ENCODE results near the gene SUSD6. TPM values are rescaled to one million over a fixed set of nuclear protein-coding genes. Genes with fewer than 3 reads are reported as not detected.

SUSD6 gene
- total RNA-seq, 1 experiment from 2014 or later, result 24.1 TPM

DNA sequence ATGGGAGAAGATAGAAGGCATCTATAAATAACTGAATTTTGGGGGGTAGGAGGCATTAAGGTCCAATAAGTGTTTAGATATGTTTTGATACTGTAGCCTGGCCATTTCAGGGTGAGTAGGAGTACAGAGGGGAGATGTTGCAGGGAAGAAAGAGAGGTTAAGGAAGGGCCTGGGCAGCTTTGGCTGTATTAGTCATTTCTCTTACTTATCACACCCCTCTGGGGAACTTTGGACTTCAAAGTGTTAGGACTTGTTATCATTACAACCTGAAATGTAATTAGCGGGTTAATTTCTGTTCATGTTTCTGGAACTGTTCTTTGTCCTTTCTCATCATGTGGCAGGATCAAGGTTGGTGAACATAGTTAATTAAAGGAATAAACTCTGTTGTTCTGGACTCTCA lies 40.3 kb downstream of the SUSD6 start:
- intact Hi-C loops (cut with micrococcal nuclease; ENCODE audit: unreplicated experiment), result loop anchor here (1.0 kb wide), 1 partner anchor 39 kb away; no protein-coding TSS in a partner anchor
- no peaks in the 10 kb centered on the region for H3K9me2 ChIP-seq (ENCODE audit: insufficient read depth)
- H3F3A ChIP-seq (ENCODE audit: insufficient read depth, low read depth), result peaks cover 46% of the 10 kb centered on the region
- POLR2A ChIA-PET (ENCODE audit: unreplicated experiment), result interaction anchor here (0.7 kb wide), 1 partner anchor 178 kb away, joined by 3 read pairs; no protein-coding TSS in a partner anchor
- H3K4me3 ChIP-seq, result no peak overlapping the region
- no peak overlapping the region for H2AFZ ChIP-seq
- H4K20me1 ChIP-seq (ENCODE audit: insufficient read depth), result no peaks in the 10 kb centered on the region
- H3K36me3 ChIP-seq (ENCODE audit: low read depth), result no peaks in the 10 kb centered on the region
- H3K79me2 ChIP-seq (ENCODE audit: low read depth), result peaks cover 14% of the 10 kb centered on the region
- peak overlapping the region; percentile 52 for H3K27ac ChIP-seq
- H3K4me2 ChIP-seq, result peak overlapping the region; percentile 73
- H3K4me1 ChIP-seq (replicated peaks; ENCODE audit: insufficient read depth), result peaks cover 96% of the 10 kb centered on the region
- TF ChIP-seq, protein P1, sequence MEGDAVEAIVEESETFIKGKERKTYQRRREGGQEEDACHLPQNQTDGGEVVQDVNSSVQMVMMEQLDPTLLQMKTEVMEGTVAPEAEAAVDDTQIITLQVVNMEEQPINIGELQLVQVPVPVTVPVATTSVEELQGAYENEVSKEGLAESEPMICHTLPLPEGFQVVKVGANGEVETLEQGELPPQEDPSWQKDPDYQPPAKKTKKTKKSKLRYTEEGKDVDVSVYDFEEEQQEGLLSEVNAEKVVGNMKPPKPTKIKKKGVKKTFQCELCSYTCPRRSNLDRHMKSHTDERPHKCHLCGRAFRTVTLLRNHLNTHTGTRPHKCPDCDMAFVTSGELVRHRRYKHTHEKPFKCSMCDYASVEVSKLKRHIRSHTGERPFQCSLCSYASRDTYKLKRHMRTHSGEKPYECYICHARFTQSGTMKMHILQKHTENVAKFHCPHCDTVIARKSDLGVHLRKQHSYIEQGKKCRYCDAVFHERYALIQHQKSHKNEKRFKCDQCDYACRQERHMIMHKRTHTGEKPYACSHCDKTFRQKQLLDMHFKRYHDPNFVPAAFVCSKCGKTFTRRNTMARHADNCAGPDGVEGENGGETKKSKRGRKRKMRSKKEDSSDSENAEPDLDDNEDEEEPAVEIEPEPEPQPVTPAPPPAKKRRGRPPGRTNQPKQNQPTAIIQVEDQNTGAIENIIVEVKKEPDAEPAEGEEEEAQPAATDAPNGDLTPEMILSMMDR (conservative IDR thresholded peaks at IDR 0.05), result no peak
- TF ChIP-seq EZH2 (IDR thresholded peaks at IDR 0.05; ENCODE audit: low read depth), result no peak
- peak in 1 of 2 experiments; percentile 36 for DNase-seq
- no peaks in the 10 kb centered on the region for H3K9me3 ChIP-seq (ENCODE audit: insufficient read depth, low read depth)
- CTCF ChIA-PET, result no interaction called here
- H3K27me3 ChIP-seq (ENCODE audit: insufficient read depth, low read depth), result no peaks in the 10 kb centered on the region
- BruUV-seq (replicated peaks), result no TSS peak

DNA sequence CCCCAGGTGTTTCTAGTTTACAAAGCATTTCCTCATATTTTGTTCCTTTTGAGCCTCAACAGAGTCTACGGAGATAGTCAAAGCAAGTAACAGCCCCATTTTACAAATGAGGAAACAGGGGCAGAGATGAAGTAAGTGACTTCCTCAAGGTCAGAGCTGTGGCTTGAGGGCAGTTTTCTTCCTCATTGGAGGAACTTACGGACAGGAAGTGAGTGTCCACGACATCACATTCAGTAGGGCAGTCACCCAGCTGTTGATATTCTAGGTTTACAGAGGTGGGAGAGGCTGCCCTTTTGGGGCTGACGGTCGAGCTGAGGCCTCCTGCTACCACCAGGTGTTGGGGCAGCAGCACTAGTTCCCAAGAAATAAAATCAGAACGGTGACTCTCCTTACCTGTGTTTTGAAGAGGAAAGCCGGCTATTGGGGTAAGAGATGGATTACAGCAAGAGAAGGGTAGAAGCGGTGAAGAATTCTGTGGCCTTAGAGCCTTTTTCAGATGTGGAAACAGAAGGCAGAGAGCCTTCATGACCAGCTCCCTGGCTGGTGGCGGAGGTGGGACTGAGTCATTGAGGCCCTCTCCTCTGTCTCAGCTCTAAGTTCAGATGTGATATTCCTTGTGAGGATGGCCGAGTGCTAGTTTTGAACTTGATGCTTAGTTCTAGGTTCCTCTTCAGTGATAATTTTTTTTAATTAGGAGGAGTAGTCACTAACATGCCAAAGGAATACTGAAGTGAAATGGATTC lies 41.7 kb downstream of the SUSD6 start:
- H3K9me3 ChIP-seq (ENCODE audit: insufficient read depth, low read depth), result no peaks in the 10 kb centered on the region
- H3K4me1 ChIP-seq (replicated peaks; ENCODE audit: insufficient read depth), result peaks cover 100% of the 10 kb centered on the region
- H3F3A ChIP-seq (ENCODE audit: insufficient read depth, low read depth), result peaks cover 48% of the 10 kb centered on the region
- DNase-seq, result peak in 1 of 2 experiments; percentile 44
- no peak for TF ChIP-seq EZH2 (IDR thresholded peaks at IDR 0.05; ENCODE audit: low read depth)
- TF ChIP-seq, protein P1 (conservative IDR thresholded peaks at IDR 0.05), result no peak
- no TSS peak for BruUV-seq (replicated peaks)
- peaks cover 16% of the 10 kb centered on the region for H3K79me2 ChIP-seq (ENCODE audit: low read depth)
- POLR2A ChIA-PET (ENCODE audit: unreplicated experiment), result interaction anchor here (0.5 to 0.8 kb wide), 4 partner anchors 17 to 945 kb away, joined by 3 to 7 read pairs (median 4); no protein-coding TSS in a partner anchor
- CTCF ChIA-PET, result no interaction called here
- H3K27ac ChIP-seq, result no peak overlapping the region
- H3K4me3 ChIP-seq, result no peak overlapping the region
- H3K4me2 ChIP-seq, result peak overlapping the region; percentile 8; the same call in 1 of the 2 replicates
- no peaks in the 10 kb centered on the region for H3K36me3 ChIP-seq (ENCODE audit: low read depth)
- no peaks in the 10 kb centered on the region for H3K27me3 ChIP-seq (ENCODE audit: insufficient read depth, low read depth)
- H4K20me1 ChIP-seq (ENCODE audit: insufficient read depth), result no peaks in the 10 kb centered on the region
- no peaks in the 10 kb centered on the region for H3K9me2 ChIP-seq (ENCODE audit: insufficient read depth)
- no peak overlapping the region for H2AFZ ChIP-seq
- intact Hi-C loops (cut with micrococcal nuclease; ENCODE audit: unreplicated experiment), result no loop called here

DNA sequence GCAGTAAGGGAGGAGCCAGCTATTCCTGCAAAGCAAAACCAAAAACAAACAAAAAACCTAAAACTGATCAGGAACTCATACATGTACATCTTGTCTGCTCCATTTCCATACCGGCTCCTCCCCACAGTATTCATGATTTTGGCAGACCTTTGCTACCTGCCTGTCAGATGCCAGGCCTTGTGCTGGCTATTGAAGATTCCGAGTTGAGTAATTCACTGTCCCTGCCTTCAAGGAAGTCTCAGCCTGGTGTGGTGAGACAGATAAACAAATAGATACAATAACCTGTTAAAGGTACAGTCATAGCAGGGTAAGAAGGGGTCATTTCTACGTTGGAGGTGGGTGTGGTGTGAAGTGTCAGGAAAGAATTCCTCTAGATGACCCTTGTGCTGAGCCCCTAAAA lies 42.7 kb downstream of the SUSD6 start:
- POLR2A ChIA-PET (ENCODE audit: unreplicated experiment), result interaction anchor here (0.5 to 0.8 kb wide), 3 partner anchors 43 to 944 kb away, joined by 3 to 7 read pairs (median 4); no protein-coding TSS in a partner anchor
- no peak for TF ChIP-seq EZH2 (IDR thresholded peaks at IDR 0.05; ENCODE audit: low read depth)
- TF ChIP-seq, protein P1 (conservative IDR thresholded peaks at IDR 0.05), result no peak

More for the DNA sequence above, 42.7 kb downstream of the SUSD6 start:
- CTCF ChIA-PET, result no interaction called here
- DNase-seq, result peak; percentile 66 to 93
- H3K36me3 ChIP-seq (ENCODE audit: low read depth), result no peaks in the 10 kb centered on the region
- H3K9me3 ChIP-seq (ENCODE audit: insufficient read depth, low read depth), result no peaks in the 10 kb centered on the region
- H3K79me2 ChIP-seq (ENCODE audit: low read depth), result peaks cover 13% of the 10 kb centered on the region
- peaks cover 56% of the 10 kb centered on the region for H3F3A ChIP-seq (ENCODE audit: insufficient read depth, low read depth)
- no peaks in the 10 kb centered on the region for H3K9me2 ChIP-seq (ENCODE audit: insufficient read depth)
- H4K20me1 ChIP-seq (ENCODE audit: insufficient read depth), result no peaks in the 10 kb centered on the region
- peak overlapping the region; percentile 63 for H3K4me2 ChIP-seq
- H3K27me3 ChIP-seq (ENCODE audit: insufficient read depth, low read depth), result no peaks in the 10 kb centered on the region
- H2AFZ ChIP-seq, result no peak overlapping the region
- H3K4me3 ChIP-seq, result no peak overlapping the region
- no TSS peak for BruUV-seq (replicated peaks)
- peaks cover 100% of the 10 kb centered on the region for H3K4me1 ChIP-seq (replicated peaks; ENCODE audit: insufficient read depth)
- peak overlapping the region; percentile 51 for H3K27ac ChIP-seq
- intact Hi-C loops (cut with micrococcal nuclease; ENCODE audit: unreplicated experiment), result no loop called here

Measured in PC-9 (cell line).